K562 treated with DMSO at 1 percent for 24 hours (cell line): ENCODE measurements around the gene GRIK3. TPM values are rescaled to one million over a fixed set of nuclear protein-coding genes. Genes with fewer than 3 reads are reported as not detected.

Experiments used
- total RNA-seq: library from RNA; unstranded; fragments of 300-600 nt; gene quantifications from 2 replicates; pipeline ENCODE4 v1.2.3, GENCODE V29; 2022; ENCODE audit warnings: low read depth; ENCODE audit not compliant: insufficient read depth

GRIK3 gene
- not detected in 2 replicates for total RNA-seq

GRCh38 chr1:37034121-37035013 lies at the start of gene GRIK3:
TSS of gene GRIK3 (minus strand) at chr1:37034515. CDS start at chr1:37034108, 407 bp downstream.

